Liver (tissue), 9 donors: ENCODE data around the gene VPREB1. TPM values are rescaled to one million over a fixed set of nuclear protein-coding genes. Genes with fewer than 3 reads are reported as not detected.

Source experiments
- DNase-seq: peaks from one replicate; pipeline ENCODE4 v3.0.0-alpha.2; 2017; ENCODE audit warnings: low spot score
- H3K27ac ChIP-seq, 2 donors: one replicate each; pipeline ENCODE4 v1.7.0; 2013; ENCODE audit warnings: inconsistent platforms in 2 of 2, low read length in 2 of 2, control low read depth in 1 of 2, low read depth in 1 of 2, mild to moderate bottlenecking in 1 of 2
- H3K27me3 ChIP-seq, 4 donors: one replicate each; pipeline versions ENCODE4 v1.6.1 to v1.7.0; 2013; ENCODE audit warnings: low read length in 3 of 4, inconsistent platforms in 1 of 4, mild to moderate bottlenecking in 1 of 4, moderate library complexity in 1 of 4; ENCODE audit not compliant: control insufficient read depth in 4 of 4, insufficient read depth in 4 of 4
- H3K36me3 ChIP-seq, 4 donors: one replicate each; pipeline versions ENCODE4 v1.6.1 to v1.7.0; 2013; ENCODE audit warnings: low read length in 3 of 4, mild to moderate bottlenecking in 3 of 4, low read depth in 1 of 4, moderate library complexity in 1 of 4; ENCODE audit not compliant: control insufficient read depth in 4 of 4, insufficient read depth in 3 of 4
- H3K4me1 ChIP-seq, 4 donors: one replicate each; pipeline versions ENCODE4 v1.6.1 to v1.7.0; 2013; ENCODE audit warnings: low read length in 3 of 4, mild to moderate bottlenecking in 3 of 4, moderate library complexity in 1 of 4; ENCODE audit not compliant: control insufficient read depth in 4 of 4, insufficient read depth in 4 of 4
- H3K4me3 ChIP-seq, 3 donors: one replicate each; pipeline versions ENCODE4 v1.6.1 to v1.7.0; 2013; ENCODE audit warnings: low read length in 3 of 3, control low read depth in 1 of 3, low read depth in 1 of 3, mild to moderate bottlenecking in 1 of 3
- H3K9ac ChIP-seq, 2 donors: one replicate each; pipeline ENCODE4 v1.7.0; 2013; ENCODE audit warnings: low read length in 2 of 2, mild to moderate bottlenecking in 2 of 2, moderate library complexity in 2 of 2, control low read depth in 1 of 2, low read depth in 1 of 2
- H3K9me3 ChIP-seq, 4 donors: one replicate each; pipeline versions ENCODE4 v1.6.1 to v1.7.0; 2013; ENCODE audit warnings: low read length in 3 of 4; ENCODE audit not compliant: control insufficient read depth in 4 of 4
- FOXA1 ChIP-seq: IDR thresholded peaks from 2 replicates; pipeline ENCODE4 v1.6.1; 2016; ENCODE audit warnings: antibody characterized with exemption
- FOXA2 ChIP-seq: IDR thresholded peaks from 2 replicates; pipeline ENCODE4 v1.6.1; 2016; ENCODE audit warnings: antibody characterized with exemption
- HNF4A ChIP-seq, 2 donors: conservative IDR thresholded peaks; 2 replicates each; pipeline ENCODE4 v1.6.1; 2016; ENCODE audit warnings: antibody characterized with exemption in 2 of 2, mild to moderate bottlenecking in 2 of 2
- HNF4G ChIP-seq: IDR thresholded peaks from 2 replicates; pipeline ENCODE4 v1.6.1; 2016; ENCODE audit warnings: antibody characterized with exemption
- JUND ChIP-seq, 2 donors: IDR thresholded peaks; 2 replicates each; pipeline ENCODE4 v1.6.1; 2016; ENCODE audit warnings: antibody characterized with exemption in 2 of 2
- RAD21 ChIP-seq, 2 donors: IDR thresholded peaks; 2 replicates each; pipeline ENCODE4 v1.6.1; 2016; ENCODE audit warnings: antibody characterized with exemption in 2 of 2, mild to moderate bottlenecking in 2 of 2
- RXRA ChIP-seq, 2 donors: IDR thresholded peaks; 2 replicates each; pipeline ENCODE4 v1.6.1; 2017 to 2018; ENCODE audit warnings: antibody characterized with exemption in 2 of 2, mild to moderate bottlenecking in 1 of 2
- TAF1 ChIP-seq: conservative IDR thresholded peaks from 2 replicates; pipeline ENCODE4 v1.6.1; 2016; ENCODE audit warnings: antibody characterized with exemption, mild to moderate bottlenecking
- YY1 ChIP-seq: IDR thresholded peaks from 2 replicates; pipeline ENCODE4 v1.6.1; 2016; ENCODE audit warnings: antibody characterized with exemption, mild to moderate bottlenecking
- WGBS: extraction: QIAGEN DNeasy Blood & Tissue Kit; methylation state at CpG from one replicate; pipeline ENCODE4 v1.1.7; 2013; 5-methylcytosine and 5-hydroxymethylcytosine counted together
- polyA plus RNA-seq, 2 donors: library from polyadenylated mRNA; stranded (reverse) in 1 of 2; unstranded in 1 of 2; fragments of 200-250 nt in 1 of 2; fragments of >200 nt in 1 of 2; fragmentation: Nextera tagmentation in 1 of 2; extraction: Ambion mirVana in 1 of 2; gene quantifications; one replicate each; pipeline versions ENCODE4 v1.2.1 to v1.2.3, GENCODE V29; 2013 to 2015
- total RNA-seq, 2 donors: library from RNA; depleted of rRNA; stranded (reverse); fragments of >200 nt; gene quantifications; one replicate each; pipeline ENCODE4 v1.2.3, GENCODE V29; 2014
- TF ChIP-seq, protein P1 (sequence below): IDR thresholded peaks from 2 replicates; pipeline ENCODE4 v1.6.1; 2016; ENCODE audit warnings: antibody characterized with exemption, mild to moderate bottlenecking
- TF ChIP-seq, protein P2 (sequence below): fragments of 150-350 bp; IDR thresholded peaks from 2 replicates; pipeline ENCODE4 v1.5.1; 2017; ENCODE audit warnings: improper control_type of control experiment, low read depth, low read length; ENCODE audit not compliant: missing input control
- TF ChIP-seq, protein P3 (sequence below): IDR thresholded peaks from 2 replicates; pipeline ENCODE4 v1.6.1; 2016; ENCODE audit warnings: antibody characterized with exemption
- donor health status: healthy.
- donor health status: healthy.
- donor health status: healthy.
- donor health status: healthy.
- donor health status: healthy.

Gene VPREB1
- total and polyA plus RNA-seq, 4 donors, result 1.1 TPM; not detected in 3

DNA sequence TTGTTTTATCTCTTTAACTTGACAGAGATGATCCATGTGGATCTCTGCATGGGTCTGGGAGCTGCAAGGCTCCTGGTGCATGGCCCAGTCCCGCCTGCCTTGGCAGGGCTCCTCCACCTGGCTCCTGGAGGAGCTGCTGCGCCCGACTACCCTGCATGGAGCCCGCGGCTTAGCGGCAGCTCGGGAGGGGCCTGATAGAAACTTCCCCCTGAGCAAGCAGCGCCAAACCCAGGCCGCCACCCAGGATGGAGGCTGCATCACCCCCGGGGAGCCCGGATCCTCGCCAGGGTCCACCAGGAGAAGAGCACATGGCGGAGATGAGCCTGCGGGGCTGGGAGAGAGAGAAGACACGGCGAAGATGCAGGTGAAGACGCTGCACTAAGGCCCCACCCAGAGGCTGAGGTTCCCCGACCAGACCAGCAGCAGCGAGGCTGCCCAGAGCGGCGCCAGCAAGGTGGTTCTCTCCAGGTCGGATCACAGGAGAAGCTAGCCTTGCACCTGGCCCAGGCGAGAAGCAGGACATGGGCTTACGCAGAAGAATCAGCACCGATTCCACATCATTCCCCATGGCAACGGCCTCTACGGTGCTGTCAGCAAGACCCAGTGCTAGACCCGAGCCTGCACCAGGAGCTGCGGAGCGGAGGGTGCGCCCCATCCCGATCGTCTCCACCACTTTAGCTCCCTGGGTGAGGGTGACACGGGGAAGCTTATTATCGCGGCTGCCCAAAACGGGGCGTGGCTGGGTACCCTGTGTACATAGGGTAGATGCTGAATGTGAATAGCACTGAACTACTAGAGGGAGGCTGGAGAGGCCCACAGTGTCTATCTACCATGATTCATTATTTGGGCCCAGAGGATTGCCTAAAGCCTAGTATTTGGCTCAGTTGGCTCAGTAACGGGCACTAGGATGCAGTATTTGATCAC lies 41.3 kb upstream of the VPREB1 start:
- Histone ChIP-seq H3K27ac (no peak overlapping the region), H3K27me3 (peaks cover 0 to 8% (median 4%) of the 10 kb centered on the region in 4 donors), H3K9me3 (no peaks in the 10 kb centered on the region), H3K4me1 (no peaks in the 10 kb centered on the region), H3K9ac (no peak overlapping the region), H3K4me3 (no peak overlapping the region), H3K36me3 (no peaks in the 10 kb centered on the region)
- WGBS, result 59% methylated on average over 39 of the region's 39 CpGs
- TF ChIP-seq, protein P1, sequence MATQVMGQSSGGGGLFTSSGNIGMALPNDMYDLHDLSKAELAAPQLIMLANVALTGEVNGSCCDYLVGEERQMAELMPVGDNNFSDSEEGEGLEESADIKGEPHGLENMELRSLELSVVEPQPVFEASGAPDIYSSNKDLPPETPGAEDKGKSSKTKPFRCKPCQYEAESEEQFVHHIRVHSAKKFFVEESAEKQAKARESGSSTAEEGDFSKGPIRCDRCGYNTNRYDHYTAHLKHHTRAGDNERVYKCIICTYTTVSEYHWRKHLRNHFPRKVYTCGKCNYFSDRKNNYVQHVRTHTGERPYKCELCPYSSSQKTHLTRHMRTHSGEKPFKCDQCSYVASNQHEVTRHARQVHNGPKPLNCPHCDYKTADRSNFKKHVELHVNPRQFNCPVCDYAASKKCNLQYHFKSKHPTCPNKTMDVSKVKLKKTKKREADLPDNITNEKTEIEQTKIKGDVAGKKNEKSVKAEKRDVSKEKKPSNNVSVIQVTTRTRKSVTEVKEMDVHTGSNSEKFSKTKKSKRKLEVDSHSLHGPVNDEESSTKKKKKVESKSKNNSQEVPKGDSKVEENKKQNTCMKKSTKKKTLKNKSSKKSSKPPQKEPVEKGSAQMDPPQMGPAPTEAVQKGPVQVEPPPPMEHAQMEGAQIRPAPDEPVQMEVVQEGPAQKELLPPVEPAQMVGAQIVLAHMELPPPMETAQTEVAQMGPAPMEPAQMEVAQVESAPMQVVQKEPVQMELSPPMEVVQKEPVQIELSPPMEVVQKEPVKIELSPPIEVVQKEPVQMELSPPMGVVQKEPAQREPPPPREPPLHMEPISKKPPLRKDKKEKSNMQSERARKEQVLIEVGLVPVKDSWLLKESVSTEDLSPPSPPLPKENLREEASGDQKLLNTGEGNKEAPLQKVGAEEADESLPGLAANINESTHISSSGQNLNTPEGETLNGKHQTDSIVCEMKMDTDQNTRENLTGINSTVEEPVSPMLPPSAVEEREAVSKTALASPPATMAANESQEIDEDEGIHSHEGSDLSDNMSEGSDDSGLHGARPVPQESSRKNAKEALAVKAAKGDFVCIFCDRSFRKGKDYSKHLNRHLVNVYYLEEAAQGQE, result no peak
- no peak for TF ChIP-seq TAF1
- no peak for TF ChIP-seq HNF4G
- no peak for TF ChIP-seq FOXA1
- no peak for TF ChIP-seq FOXA2
- TF ChIP-seq, protein P2, sequence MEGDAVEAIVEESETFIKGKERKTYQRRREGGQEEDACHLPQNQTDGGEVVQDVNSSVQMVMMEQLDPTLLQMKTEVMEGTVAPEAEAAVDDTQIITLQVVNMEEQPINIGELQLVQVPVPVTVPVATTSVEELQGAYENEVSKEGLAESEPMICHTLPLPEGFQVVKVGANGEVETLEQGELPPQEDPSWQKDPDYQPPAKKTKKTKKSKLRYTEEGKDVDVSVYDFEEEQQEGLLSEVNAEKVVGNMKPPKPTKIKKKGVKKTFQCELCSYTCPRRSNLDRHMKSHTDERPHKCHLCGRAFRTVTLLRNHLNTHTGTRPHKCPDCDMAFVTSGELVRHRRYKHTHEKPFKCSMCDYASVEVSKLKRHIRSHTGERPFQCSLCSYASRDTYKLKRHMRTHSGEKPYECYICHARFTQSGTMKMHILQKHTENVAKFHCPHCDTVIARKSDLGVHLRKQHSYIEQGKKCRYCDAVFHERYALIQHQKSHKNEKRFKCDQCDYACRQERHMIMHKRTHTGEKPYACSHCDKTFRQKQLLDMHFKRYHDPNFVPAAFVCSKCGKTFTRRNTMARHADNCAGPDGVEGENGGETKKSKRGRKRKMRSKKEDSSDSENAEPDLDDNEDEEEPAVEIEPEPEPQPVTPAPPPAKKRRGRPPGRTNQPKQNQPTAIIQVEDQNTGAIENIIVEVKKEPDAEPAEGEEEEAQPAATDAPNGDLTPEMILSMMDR, result no peak
- no peak for TF ChIP-seq JUND (IDR thresholded peaks at IDR 0.05)
- TF ChIP-seq, protein P3, sequence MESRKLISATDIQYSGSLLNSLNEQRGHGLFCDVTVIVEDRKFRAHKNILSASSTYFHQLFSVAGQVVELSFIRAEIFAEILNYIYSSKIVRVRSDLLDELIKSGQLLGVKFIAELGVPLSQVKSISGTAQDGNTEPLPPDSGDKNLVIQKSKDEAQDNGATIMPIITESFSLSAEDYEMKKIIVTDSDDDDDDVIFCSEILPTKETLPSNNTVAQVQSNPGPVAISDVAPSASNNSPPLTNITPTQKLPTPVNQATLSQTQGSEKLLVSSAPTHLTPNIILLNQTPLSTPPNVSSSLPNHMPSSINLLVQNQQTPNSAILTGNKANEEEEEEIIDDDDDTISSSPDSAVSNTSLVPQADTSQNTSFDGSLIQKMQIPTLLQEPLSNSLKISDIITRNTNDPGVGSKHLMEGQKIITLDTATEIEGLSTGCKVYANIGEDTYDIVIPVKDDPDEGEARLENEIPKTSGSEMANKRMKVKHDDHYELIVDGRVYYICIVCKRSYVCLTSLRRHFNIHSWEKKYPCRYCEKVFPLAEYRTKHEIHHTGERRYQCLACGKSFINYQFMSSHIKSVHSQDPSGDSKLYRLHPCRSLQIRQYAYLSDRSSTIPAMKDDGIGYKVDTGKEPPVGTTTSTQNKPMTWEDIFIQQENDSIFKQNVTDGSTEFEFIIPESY, result no peak
- TF ChIP-seq YY1, result no peak
- no peak for TF ChIP-seq RXRA (IDR thresholded peaks at IDR 0.05)
- DNase-seq, result no peak

DNA sequence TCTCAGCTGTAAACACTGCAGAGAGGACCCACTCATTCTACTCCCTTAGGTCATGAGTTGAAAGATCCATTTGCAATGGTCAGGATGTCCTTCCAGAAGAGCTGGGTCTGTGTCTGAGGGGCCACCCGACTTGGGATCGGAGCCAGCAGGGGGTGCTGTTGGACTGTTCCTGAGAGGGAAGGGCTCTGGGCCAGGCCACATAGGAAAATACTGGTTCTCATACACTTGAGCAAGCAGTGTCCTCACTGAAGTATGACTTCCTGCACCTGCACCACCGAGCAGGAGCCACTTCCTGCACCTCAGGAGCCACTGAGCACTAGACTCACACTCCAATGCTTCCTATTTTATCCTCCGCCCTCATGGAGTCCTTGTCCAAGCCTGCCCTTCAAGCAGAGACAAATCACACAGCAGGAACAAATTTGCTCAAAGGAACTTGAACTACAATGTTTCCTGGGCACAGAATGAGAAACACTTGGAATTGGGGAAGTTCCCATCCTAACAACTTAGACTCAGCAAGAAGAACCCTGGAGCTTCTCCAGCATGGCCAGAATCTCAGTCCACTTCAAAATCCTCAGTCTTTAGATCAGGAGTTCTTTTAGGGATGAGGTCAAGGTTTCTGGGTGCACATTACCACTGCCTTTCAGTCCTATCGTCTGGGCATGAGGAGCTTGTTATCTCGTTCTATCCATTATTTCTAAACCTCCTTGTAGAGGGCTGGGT lies 36.6 kb upstream of the VPREB1 start:
- no peak overlapping the region for H3K27ac ChIP-seq
- H3K9me3 ChIP-seq, result no peaks in the 10 kb centered on the region
- H3K27me3 ChIP-seq, result peaks cover 0 to 8% (median 3%) of the 10 kb centered on the region in 4 donors
- 32% methylated on average over 6 of the region's 6 CpGs for WGBS
- TF ChIP-seq HNF4A (conservative IDR thresholded peaks at IDR 0.05) (no peak), RAD21 (IDR thresholded peaks at IDR 0.05) (peak; percentile 75 to 78)
- TF ChIP-seq, protein P2, result peak; percentile 50
- H3K4me3 ChIP-seq, result no peak overlapping the region
- no peaks in the 10 kb centered on the region for H3K36me3 ChIP-seq
- DNase-seq, result peak; percentile 86
- H3K4me1 ChIP-seq, result no peaks in the 10 kb centered on the region
- no peak overlapping the region for H3K9ac ChIP-seq
